ENCODE data around the gene CAMK2G.

CAMK2G gene

DNA sequence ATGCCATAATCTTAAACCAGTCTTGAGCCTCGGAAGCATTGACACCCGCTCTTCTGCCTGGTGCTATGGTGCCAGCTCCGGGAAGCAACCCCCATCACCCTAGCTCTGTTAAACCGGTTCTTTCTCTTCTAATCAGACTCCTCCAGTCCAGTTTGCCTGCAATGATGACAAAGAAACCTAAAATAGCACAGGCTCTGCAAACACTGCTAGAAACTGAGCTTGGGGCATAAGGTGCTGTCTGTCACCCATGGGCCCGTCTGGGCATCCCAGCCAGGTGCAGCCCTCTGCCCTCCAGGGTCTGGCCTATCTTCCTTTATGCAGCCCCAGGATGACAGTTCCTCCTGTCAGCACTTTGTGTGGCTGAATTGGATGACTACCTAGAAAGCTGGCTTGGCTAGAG is 14.2 kb upstream of the CAMK2G start:
- Histone ChIP-seq H3K36me3 (ENCODE audit: control insufficient read depth, insufficient read depth, low read length) (no peaks in the 10 kb centered on the region), H3K27me3 (ENCODE audit: control insufficient read depth, insufficient read depth, low read length) (no peaks in the 10 kb centered on the region), H3K9ac (ENCODE audit: low read length) (no peak overlapping the region), H3K4me1 (ENCODE audit: control insufficient read depth, insufficient read depth, low read length) (peaks cover 30% of the 10 kb centered on the region), H3K4me3 (ENCODE audit: low read length) (no peak overlapping the region), H3K9me3 (ENCODE audit: control insufficient read depth, low read length) (no peaks in the 10 kb centered on the region)

DNA sequence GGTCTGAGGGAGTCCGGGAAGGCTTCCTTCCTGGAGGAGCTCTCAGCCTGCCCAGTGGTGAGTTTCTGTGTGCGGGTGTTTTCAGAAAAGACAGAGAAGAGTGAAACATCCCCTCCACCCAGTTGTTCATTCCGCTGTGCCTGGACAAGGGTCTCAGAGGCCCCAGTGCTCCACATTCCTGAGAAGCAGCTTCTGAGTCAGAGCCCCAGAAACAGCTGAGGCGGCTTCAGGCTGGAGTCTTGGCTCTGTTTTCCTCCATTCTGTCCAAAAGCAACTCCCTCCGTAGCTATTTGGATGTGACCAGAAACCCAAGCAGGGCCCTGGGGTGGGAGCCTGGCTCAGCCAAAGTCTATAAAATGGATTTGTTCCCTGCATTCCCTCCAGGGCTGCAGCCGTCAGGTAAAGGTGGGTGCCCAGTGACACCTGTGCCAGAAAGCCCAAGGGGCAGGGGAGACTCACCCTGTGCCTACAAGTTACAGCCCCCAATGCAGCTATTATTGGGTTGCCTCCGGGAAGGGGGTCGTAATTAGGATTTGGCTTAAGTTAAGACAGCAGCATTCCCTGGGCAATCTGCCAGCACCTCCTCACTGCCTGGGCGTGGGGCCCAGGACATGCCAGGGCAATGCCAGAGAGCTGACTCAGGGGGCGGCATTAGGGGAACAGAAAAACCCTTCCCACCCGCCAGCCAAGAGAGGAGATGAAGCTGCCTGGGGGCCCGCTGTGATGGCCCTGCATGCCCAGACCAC is 13.1 kb upstream of the CAMK2G start:
- Histone ChIP-seq H3K9me3 (ENCODE audit: control insufficient read depth, low read length) (no peaks in the 10 kb centered on the region), H3K27me3 (ENCODE audit: control insufficient read depth, insufficient read depth, low read length) (no peaks in the 10 kb centered on the region), H3K4me1 (ENCODE audit: control insufficient read depth, insufficient read depth, low read length) (peaks cover 30% of the 10 kb centered on the region), H3K36me3 (ENCODE audit: control insufficient read depth, insufficient read depth, low read length) (no peaks in the 10 kb centered on the region), H3K9ac (ENCODE audit: low read length) (no peak overlapping the region), H3K4me3 (ENCODE audit: low read length) (no peak overlapping the region)

DNA sequence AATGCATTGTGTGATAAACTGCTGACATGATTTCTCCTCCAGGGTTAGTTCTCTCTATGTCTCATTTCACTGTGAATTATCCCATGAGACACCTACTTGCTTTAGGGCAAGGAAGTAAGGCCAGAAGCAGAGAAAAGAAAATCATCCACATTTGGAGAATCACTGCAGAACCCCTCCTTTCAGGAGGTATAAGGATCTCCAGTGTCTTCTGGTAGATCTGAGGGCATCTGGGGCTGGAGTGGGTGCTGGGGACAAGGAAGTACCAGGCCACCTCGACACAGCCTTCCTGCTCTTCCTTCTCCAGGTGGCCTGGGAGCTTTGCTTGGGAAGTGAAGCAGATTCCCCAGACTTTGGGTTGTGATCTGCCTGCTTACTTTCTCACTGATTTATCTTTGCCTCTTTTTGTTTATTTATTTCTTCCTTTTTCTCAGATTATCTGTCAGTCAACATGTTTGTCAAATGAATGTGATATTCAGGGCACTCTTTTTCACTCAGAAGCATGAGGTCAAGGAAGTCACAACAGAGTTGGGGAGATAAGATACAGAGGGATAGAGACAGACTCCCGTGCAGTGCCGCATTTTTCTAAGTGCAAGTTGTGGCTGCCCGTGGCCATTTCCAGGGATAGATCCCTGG is 12.4 kb upstream of the CAMK2G start:
- Histone ChIP-seq H3K4me3 (ENCODE audit: low read length) (no peak overlapping the region), H3K36me3 (ENCODE audit: control insufficient read depth, insufficient read depth, low read length) (no peaks in the 10 kb centered on the region), H3K9me3 (ENCODE audit: control insufficient read depth, low read length) (no peaks in the 10 kb centered on the region), H3K9ac (ENCODE audit: low read length) (no peak overlapping the region), H3K27me3 (ENCODE audit: control insufficient read depth, insufficient read depth, low read length) (no peaks in the 10 kb centered on the region), H3K4me1 (ENCODE audit: control insufficient read depth, insufficient read depth, low read length) (peaks cover 30% of the 10 kb centered on the region)

DNA sequence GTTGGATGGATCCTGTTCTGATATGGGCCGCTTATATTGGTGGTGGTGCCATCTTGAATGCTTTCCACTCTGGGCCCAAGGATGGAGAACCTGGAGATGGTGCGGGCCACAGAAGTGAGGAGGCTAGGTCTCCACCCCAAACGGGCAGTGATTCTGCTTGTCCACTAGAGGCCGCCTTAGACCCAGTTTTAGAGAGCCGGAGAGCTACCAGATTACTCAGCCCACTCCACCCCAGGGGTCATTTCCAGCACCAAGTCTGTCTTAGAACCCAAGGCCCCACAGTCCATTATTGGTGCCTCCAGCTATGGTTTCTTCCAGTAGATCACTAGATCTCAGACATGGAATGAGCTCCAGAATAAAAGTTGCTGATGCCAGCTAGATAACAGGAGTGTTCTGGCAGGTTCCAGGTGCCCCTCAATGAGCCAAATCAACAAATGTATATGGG is 11.8 kb upstream of the CAMK2G start:
- Histone ChIP-seq H3K4me1 (ENCODE audit: control insufficient read depth, insufficient read depth, low read length) (peaks cover 30% of the 10 kb centered on the region), H3K9me3 (ENCODE audit: control insufficient read depth, low read length) (no peaks in the 10 kb centered on the region), H3K4me3 (ENCODE audit: low read length) (no peak overlapping the region), H3K27me3 (ENCODE audit: control insufficient read depth, insufficient read depth, low read length) (no peaks in the 10 kb centered on the region), H3K36me3 (ENCODE audit: control insufficient read depth, insufficient read depth, low read length) (no peaks in the 10 kb centered on the region), H3K9ac (ENCODE audit: low read length) (no peak overlapping the region)

DNA sequence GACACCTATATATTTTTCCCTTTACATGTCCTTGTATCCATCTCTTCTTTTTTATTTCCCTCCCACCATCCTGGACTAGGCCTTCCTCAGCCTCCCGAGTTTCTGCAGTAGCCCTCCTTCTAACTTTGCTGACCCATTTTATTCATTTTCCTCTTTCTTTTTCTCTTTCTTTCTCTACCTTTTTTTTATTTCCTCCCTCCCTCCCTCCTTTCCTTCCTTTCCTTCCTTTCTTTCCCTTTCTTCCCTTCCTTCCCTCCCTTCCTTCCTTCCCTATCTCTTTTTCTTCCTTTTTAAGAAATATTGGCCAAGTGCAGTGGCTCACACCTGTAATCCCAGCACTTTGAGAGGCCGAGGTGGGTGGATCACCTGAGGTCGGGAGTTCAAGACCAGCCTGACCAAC is 9.7 kb upstream of the CAMK2G start:
- H3K9ac ChIP-seq (ENCODE audit: low read length): no peak overlapping the region
- H3K4me3 ChIP-seq (ENCODE audit: low read length): no peak overlapping the region
- H3K4me1 ChIP-seq (ENCODE audit: control insufficient read depth, insufficient read depth, low read length): peaks cover 29% of the 10 kb centered on the region
- H3K27me3 ChIP-seq (ENCODE audit: control insufficient read depth, insufficient read depth, low read length): no peaks in the 10 kb centered on the region
- H3K9me3 ChIP-seq (ENCODE audit: control insufficient read depth, low read length): no peaks in the 10 kb centered on the region
- no peaks in the 10 kb centered on the region for H3K36me3 ChIP-seq (ENCODE audit: control insufficient read depth, insufficient read depth, low read length)

DNA sequence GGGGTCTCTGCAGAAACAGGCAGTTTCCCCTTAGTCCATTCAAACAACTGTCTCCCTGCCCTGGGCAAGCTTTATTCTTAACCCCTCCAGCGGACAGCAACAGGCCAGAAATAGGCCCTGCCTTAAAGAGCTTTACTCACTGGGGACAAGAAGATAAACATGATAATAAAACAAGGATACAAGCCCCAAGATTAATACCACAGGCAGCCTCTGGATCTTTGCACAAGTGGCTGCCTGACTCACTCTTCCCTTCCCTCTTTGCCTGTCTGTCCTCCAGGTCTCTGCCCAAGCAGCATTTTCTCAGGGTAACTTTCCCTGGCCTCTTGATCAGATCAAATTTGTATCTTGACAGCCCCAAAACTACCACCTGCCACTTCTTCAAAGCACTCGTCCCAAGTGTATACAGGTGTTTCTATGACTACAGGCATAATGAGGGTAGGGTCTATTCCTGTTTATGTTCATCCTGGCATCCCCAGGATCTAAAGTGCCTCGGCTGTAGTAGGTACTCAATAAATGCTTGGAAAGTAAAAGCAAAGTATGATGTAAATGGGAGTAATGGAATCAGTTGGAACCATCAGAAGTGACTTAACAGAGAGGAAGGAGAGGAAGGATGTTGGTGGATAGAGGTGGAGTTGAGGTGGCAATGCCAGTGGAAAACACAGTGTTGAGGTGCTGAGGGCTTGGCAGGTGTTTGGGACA is 7.0 kb upstream of the CAMK2G start:
- Histone ChIP-seq H3K27me3 (ENCODE audit: control insufficient read depth, insufficient read depth, low read length) (no peaks in the 10 kb centered on the region), H3K4me1 (ENCODE audit: control insufficient read depth, insufficient read depth, low read length) (peaks cover 8% of the 10 kb centered on the region), H3K36me3 (ENCODE audit: control insufficient read depth, insufficient read depth, low read length) (no peaks in the 10 kb centered on the region), H3K9me3 (ENCODE audit: control insufficient read depth, low read length) (no peaks in the 10 kb centered on the region), H3K4me3 (ENCODE audit: low read length) (no peak overlapping the region), H3K9ac (ENCODE audit: low read length) (no peak overlapping the region)

DNA sequence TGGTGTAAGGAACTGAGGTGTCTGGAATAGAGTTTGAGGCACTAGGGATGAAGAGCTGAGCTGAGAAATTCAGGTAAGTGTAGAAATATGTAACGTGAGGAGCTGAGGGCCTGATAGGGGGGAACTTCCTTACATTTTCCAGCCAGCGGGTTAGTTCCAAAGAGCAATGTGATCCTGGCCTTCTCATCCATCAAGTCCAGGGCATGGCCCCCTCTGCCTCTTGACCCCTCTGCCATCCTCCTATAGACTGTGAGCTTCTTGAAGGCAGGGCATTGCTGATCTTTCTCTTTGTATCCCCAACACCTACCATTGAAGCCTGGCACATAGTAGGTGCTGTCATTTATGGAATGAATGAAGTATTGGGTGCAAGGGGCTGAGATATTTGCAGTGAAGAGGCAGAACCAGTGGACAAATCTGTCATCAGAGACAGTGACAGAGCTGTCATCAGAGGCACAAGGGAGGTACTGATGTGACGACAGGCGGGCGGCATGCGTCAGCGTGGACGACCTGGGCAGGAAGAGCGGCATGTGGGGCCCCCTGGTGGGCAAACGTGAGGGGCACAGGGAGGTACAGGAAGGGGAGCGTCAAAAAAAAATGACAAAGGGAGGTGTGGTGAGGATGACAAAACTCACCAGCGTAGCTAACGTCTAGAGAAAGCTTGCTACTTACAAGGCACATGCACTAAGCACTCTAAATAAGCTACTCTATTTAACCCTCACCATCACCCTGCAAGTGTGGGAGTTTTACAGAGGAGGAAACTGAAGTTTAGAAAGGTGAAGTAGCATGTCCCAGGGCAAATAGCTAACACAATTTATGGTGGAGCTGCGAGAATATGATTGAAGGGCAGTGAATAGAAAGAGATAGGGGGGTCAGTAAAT is 5.2 kb upstream of the CAMK2G start:
- Histone ChIP-seq H3K4me3 (ENCODE audit: low read length) (no peak overlapping the region), H3K36me3 (ENCODE audit: control insufficient read depth, insufficient read depth, low read length) (no peaks in the 10 kb centered on the region), H3K9me3 (ENCODE audit: control insufficient read depth, low read length) (no peaks in the 10 kb centered on the region), H3K9ac (ENCODE audit: low read length) (no peak overlapping the region), H3K27me3 (ENCODE audit: control insufficient read depth, insufficient read depth, low read length) (no peaks in the 10 kb centered on the region), H3K4me1 (ENCODE audit: control insufficient read depth, insufficient read depth, low read length) (peaks cover 17% of the 10 kb centered on the region)

DNA sequence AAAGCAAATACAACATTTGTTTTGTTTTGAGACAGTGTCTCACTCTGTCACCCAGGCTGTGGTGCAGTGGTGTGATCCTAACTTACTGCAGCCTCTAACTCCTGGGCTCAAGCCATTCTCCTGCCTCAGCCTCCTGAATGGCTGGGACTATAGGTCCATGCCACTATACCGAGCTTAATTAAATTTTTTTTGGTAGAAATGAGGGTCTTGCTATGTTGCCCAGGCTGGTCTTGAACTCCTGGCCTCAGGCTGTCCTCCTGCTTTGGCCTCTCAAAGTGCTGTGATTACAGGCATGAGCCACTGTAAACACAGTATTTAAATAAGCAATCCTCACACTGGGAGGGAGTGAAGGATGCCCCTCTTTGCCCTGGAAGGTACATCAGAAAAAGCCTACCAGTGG is 4.0 kb upstream of the CAMK2G start:
- Histone ChIP-seq H3K36me3 (ENCODE audit: control insufficient read depth, insufficient read depth, low read length) (no peaks in the 10 kb centered on the region), H3K4me3 (ENCODE audit: low read length) (no peak overlapping the region), H3K27me3 (ENCODE audit: control insufficient read depth, insufficient read depth, low read length) (no peaks in the 10 kb centered on the region), H3K9ac (ENCODE audit: low read length) (no peak overlapping the region), H3K9me3 (ENCODE audit: control insufficient read depth, low read length) (no peaks in the 10 kb centered on the region), H3K4me1 (ENCODE audit: control insufficient read depth, insufficient read depth, low read length) (peaks cover 17% of the 10 kb centered on the region)

DNA sequence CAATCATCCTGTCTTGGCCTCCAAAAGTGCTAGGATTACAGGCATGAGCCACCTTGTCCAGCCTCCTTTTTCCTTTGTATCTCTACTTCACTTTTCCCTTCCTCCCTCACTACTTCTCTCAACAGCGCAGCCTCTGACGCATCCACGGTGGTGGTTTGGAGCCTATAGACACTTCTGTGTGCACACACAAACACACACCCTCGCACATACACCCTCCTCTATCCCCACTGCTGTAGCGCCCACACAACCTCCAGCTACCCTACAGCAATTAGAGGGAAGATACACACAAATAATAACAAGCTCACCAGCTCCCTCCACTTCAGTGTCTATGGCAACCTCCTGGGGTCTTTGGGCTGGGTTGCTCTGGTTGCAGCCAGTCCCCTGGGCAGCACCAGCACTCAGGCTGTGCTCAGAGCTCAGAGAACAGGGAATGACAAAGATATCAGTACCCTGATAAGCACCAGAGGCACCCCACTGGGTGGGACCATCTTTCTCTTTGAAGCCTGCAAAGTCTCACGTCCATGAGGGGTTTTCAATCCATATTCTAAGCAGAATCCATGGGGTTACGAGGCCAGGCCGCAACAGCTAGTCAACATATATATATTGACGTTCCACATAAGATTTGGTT is 3.3 kb upstream of the CAMK2G start:
- Histone ChIP-seq H3K9me3 (ENCODE audit: control insufficient read depth, low read length) (no peaks in the 10 kb centered on the region), H3K4me1 (ENCODE audit: control insufficient read depth, insufficient read depth, low read length) (peaks cover 24% of the 10 kb centered on the region), H3K27me3 (ENCODE audit: control insufficient read depth, insufficient read depth, low read length) (no peaks in the 10 kb centered on the region), H3K9ac (ENCODE audit: low read length) (no peak overlapping the region), H3K36me3 (ENCODE audit: control insufficient read depth, insufficient read depth, low read length) (no peaks in the 10 kb centered on the region), H3K4me3 (ENCODE audit: low read length) (no peak overlapping the region)

DNA sequence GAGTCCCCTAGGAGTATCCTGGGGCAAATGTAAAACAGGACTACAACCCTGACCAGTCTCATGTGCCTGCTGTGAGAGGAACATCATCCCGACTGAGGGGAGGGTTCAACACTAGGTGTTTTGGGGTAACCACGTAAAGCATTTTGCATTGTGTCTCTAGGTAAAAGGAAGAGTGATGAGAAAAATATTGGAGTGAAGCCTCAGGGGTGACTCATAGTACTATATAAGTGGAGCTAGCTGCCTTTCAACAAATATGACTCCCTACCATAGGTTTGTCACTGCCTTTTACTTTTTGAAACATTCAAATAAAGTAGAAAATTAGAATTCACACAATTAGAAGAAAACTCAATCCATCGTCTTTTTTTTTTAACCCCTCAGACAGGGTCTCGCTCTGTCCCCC is 2.6 kb upstream of the CAMK2G start:
- Histone ChIP-seq H3K4me3 (ENCODE audit: low read length) (no peak overlapping the region), H3K27me3 (ENCODE audit: control insufficient read depth, insufficient read depth, low read length) (no peaks in the 10 kb centered on the region), H3K4me1 (ENCODE audit: control insufficient read depth, insufficient read depth, low read length) (peaks cover 31% of the 10 kb centered on the region), H3K9ac (ENCODE audit: low read length) (no peak overlapping the region), H3K36me3 (ENCODE audit: control insufficient read depth, insufficient read depth, low read length) (no peaks in the 10 kb centered on the region), H3K9me3 (ENCODE audit: control insufficient read depth, low read length) (no peaks in the 10 kb centered on the region)

DNA sequence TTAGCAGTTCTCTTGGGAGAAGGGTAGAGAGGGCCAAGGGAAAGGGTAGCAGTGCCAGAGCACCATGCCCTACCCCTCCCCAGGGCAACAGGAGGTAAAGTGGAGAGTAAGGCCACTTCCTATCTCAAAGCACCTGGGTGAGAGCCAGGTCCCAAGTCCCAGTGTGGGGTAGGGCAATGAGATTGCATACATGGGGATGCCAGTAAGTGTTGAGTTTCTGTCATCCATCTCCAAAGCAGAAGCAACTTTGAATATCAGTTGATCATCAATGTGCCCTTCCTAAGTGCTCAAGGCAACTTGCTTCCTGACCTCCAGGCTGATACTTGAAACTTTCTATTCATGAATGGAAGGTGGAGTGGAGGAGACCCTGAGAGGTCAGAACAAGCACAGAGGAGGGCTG is 2.2 kb upstream of the CAMK2G start:
- H3K9ac ChIP-seq (ENCODE audit: low read length): no peak overlapping the region
- peaks cover 35% of the 10 kb centered on the region for H3K4me1 ChIP-seq (ENCODE audit: control insufficient read depth, insufficient read depth, low read length)
- H3K36me3 ChIP-seq (ENCODE audit: control insufficient read depth, insufficient read depth, low read length): no peaks in the 10 kb centered on the region
- no peaks in the 10 kb centered on the region for H3K27me3 ChIP-seq (ENCODE audit: control insufficient read depth, insufficient read depth, low read length)
- H3K4me3 ChIP-seq (ENCODE audit: low read length): no peak overlapping the region
- H3K9me3 ChIP-seq (ENCODE audit: control insufficient read depth, low read length): no peaks in the 10 kb centered on the region
